ENCODE measurements around the gene NXT2. TPM values are rescaled to one million over a fixed set of nuclear protein-coding genes. Genes with fewer than 3 reads are reported as not detected.

Gene NXT2
- total RNA-seq, 1 experiment from 2014 or later: 20.6 TPM

DNA sequence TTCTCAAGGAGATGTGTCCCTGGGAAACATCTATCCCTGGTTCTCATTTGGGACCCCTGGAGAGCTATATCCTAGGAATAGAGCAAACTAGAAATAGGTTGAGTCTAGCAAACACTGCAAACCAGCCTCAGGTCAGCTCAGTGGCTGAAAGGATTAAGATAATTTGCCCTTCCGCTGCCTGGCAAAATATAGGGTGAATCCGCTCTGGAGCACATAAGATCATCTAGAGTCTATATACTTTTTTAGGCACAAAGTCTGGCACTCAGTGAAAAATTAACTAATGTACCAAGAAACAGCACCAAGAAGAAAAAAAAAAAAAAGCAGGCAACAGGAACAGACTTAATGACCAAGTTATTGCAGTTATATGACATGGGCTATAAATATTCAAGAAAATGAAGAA lies 47.5 kb upstream of the NXT2 start:
- peaks cover 3% of the 10 kb centered on the region; the same call in 1 of the 2 replicates for H3K27me3 ChIP-seq (ENCODE audit: control insufficient read depth, insufficient read depth, low read length)
- no TSS peak for BruUV-seq (replicated peaks)
- ChIA-PET POLR2A (no interaction called here), CTCF (interaction anchor here (0.7 kb wide), 1 partner anchor 196 kb away, joined by 6 read pairs; no protein-coding TSS in a partner anchor)
- DNase-seq (ENCODE audit: low read depth, low spot score) (no peak), ATAC-seq (no peak)
- H3K4me3 ChIP-seq (ENCODE audit: low read depth in 2 of 2, low read length in 2 of 2): no peak overlapping the region
- H3K27ac ChIP-seq (ENCODE audit: low read length): no peak overlapping the region
- H3K36me3 ChIP-seq (ENCODE audit: control insufficient read depth, insufficient read depth, low read length): no peaks in the 10 kb centered on the region
- TF ChIP-seq, protein P1, sequence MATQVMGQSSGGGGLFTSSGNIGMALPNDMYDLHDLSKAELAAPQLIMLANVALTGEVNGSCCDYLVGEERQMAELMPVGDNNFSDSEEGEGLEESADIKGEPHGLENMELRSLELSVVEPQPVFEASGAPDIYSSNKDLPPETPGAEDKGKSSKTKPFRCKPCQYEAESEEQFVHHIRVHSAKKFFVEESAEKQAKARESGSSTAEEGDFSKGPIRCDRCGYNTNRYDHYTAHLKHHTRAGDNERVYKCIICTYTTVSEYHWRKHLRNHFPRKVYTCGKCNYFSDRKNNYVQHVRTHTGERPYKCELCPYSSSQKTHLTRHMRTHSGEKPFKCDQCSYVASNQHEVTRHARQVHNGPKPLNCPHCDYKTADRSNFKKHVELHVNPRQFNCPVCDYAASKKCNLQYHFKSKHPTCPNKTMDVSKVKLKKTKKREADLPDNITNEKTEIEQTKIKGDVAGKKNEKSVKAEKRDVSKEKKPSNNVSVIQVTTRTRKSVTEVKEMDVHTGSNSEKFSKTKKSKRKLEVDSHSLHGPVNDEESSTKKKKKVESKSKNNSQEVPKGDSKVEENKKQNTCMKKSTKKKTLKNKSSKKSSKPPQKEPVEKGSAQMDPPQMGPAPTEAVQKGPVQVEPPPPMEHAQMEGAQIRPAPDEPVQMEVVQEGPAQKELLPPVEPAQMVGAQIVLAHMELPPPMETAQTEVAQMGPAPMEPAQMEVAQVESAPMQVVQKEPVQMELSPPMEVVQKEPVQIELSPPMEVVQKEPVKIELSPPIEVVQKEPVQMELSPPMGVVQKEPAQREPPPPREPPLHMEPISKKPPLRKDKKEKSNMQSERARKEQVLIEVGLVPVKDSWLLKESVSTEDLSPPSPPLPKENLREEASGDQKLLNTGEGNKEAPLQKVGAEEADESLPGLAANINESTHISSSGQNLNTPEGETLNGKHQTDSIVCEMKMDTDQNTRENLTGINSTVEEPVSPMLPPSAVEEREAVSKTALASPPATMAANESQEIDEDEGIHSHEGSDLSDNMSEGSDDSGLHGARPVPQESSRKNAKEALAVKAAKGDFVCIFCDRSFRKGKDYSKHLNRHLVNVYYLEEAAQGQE (IDR thresholded peaks at IDR 0.05; ENCODE audit: insufficient read depth in 1 of 2, low read depth in 2 of 2, low read length in 1 of 2): no peak
- TF ChIP-seq POLR2AphosphoS5 (IDR thresholded peaks at IDR 0.05; ENCODE audit: low read depth, low read length) (no peak), TCF7L2 (IDR thresholded peaks at IDR 0.05; ENCODE audit: low read depth, low read length) (no peak), SIN3A (IDR thresholded peaks at IDR 0.05; ENCODE audit: borderline replicate concordance, insufficient read depth, low read depth, low read length) (no peak), CTCF (IDR thresholded peaks at IDR 0.05) (no peak)
- in situ Hi-C loops (cut with HindIII; ENCODE audit: low pct_unique_long_range_greater_than_20kb, low sequenced_read_pairs) (no loop called here), intact Hi-C loops (cut with micrococcal nuclease; ENCODE audit: unreplicated experiment) (no loop called here)
- H3K4me1 ChIP-seq (ENCODE audit: control insufficient read depth, insufficient read depth, low read length): no peaks in the 10 kb centered on the region
- no peaks in the 10 kb centered on the region for H3K9me3 ChIP-seq (ENCODE audit: control insufficient read depth, insufficient read depth, low read depth, low read length)

GRCh38 chrX:109498434-109498833 lies 38.2 kb upstream of the NXT2 start:
- 0 out of 2 replicates have a peak, but pooled peaks cover 3% of the 10 kb centered on the region for H3K27me3 ChIP-seq (ENCODE audit: control insufficient read depth, insufficient read depth, low read length)
- BruUV-seq (replicated peaks): no TSS peak

More at GRCh38 chrX:109498434-109498833, 38.2 kb upstream of the NXT2 start:
- Histone ChIP-seq H3K9me3 (ENCODE audit: control insufficient read depth, insufficient read depth, low read depth, low read length) (no peaks in the 10 kb centered on the region), H3K36me3 (ENCODE audit: control insufficient read depth, insufficient read depth, low read length) (no peaks in the 10 kb centered on the region), H3K27ac (ENCODE audit: low read length) (no peak overlapping the region), H3K4me1 (ENCODE audit: control insufficient read depth, insufficient read depth, low read length) (no peaks in the 10 kb centered on the region), H3K4me3 (ENCODE audit: low read depth in 2 of 2, low read length in 2 of 2) (no peak overlapping the region)
- DNase-seq (ENCODE audit: low read depth, low spot score) (no peak), ATAC-seq (no peak)
- CTCF ChIA-PET: no interaction called here
- TF ChIP-seq CTCF (IDR thresholded peaks at IDR 0.05) (no peak), POLR2AphosphoS5 (IDR thresholded peaks at IDR 0.05; ENCODE audit: low read depth, low read length) (no peak), SIN3A (IDR thresholded peaks at IDR 0.05; ENCODE audit: borderline replicate concordance, insufficient read depth, low read depth, low read length) (no peak), TCF7L2 (IDR thresholded peaks at IDR 0.05; ENCODE audit: low read depth, low read length) (no peak)
- TF ChIP-seq, protein P1 (IDR thresholded peaks at IDR 0.05; ENCODE audit: insufficient read depth in 1 of 2, low read depth in 2 of 2, low read length in 1 of 2): no peak
- intact Hi-C loops (cut with micrococcal nuclease; ENCODE audit: unreplicated experiment): no loop called here
- in situ Hi-C loops (cut with HindIII; ENCODE audit: low pct_unique_long_range_greater_than_20kb, low sequenced_read_pairs): no loop called here
- POLR2A ChIA-PET: no interaction called here
